Sigmoid colon (tissue), 7 donors: ENCODE measurements around the gene AHCYL2. TPM values are rescaled to one million over a fixed set of nuclear protein-coding genes. Genes with fewer than 3 reads are reported as not detected.

Experiments
- DNase-seq: peaks from one replicate; pipeline ENCODE4 v3.0.0-alpha.2; 2019
- H3K27ac ChIP-seq, 4 donors: fragments of 200-600 bp; sonication (generic); one replicate each; pipeline ENCODE4 v1.5.1; 2016 to 2019; ENCODE audit warnings: mild to moderate bottlenecking in 1 of 4
- H3K27me3 ChIP-seq, 3 donors: fragments of 200-600 bp; sonication (generic); one replicate each; pipeline ENCODE4 v1.5.1; 2019; ENCODE audit warnings: mild to moderate bottlenecking in 1 of 3
- H3K36me3 ChIP-seq, 4 donors: fragments of 200-600 bp; sonication (generic); one replicate each; pipeline ENCODE4 v1.5.1; 2016 to 2019
- H3K4me1 ChIP-seq, 4 donors: fragments of 200-600 bp; sonication (generic); one replicate each; pipeline ENCODE4 v1.5.1; 2017 to 2019
- H3K4me3 ChIP-seq, 4 donors: fragments of 200-600 bp; sonication (generic); one replicate each; pipeline ENCODE4 v1.5.1; 2017 to 2019; ENCODE audit warnings: mild to moderate bottlenecking in 2 of 4, moderate library complexity in 1 of 4
- H3K9me3 ChIP-seq, 4 donors: fragments of 200-600 bp in 3 of 4; sonication (generic) in 3 of 4; one replicate each; pipeline versions ENCODE4 v1.5.1 to v1.6.1; 2013 to 2019
- EP300 ChIP-seq, 4 donors: sonication (generic); formaldehyde crosslinking; IDR thresholded peaks; one replicate each; pipeline ENCODE4 v1.6.1; 2017; ENCODE audit warnings: antibody characterized with exemption in 4 of 4
- POLR2A ChIP-seq, 2 donors: fragments of 450-650 bp; IDR thresholded peaks; one replicate each; pipeline ENCODE4 v1.6.1; 2016; ENCODE audit warnings: antibody characterized with exemption in 2 of 2, mild to moderate bottlenecking in 2 of 2, moderate library complexity in 2 of 2
- POLR2AphosphoS5 ChIP-seq, 4 donors: sonication (generic); formaldehyde crosslinking; IDR thresholded peaks; one replicate each; pipeline ENCODE4 v1.6.1; 2017; ENCODE audit warnings: antibody characterized with exemption in 4 of 4
- WGBS, 2 donors: extraction: QIAGEN DNeasy Blood & Tissue Kit; methylation state at CpG; one replicate each; pipeline ENCODE4 v1.1.7; 2013; 5-methylcytosine and 5-hydroxymethylcytosine counted together
- intact Hi-C: fragments of 100-400 bp; cut with DNase I; formaldehyde crosslinking; loops from one replicate; pipeline ENCODE4 v1.15.1; 2023
- polyA plus RNA-seq, 3 donors: library from polyadenylated mRNA; stranded (reverse); fragments of 200-250 nt; gene quantifications; one replicate each; pipeline ENCODE4 v1.2.3, GENCODE V29; 2013
- total RNA-seq, 4 donors: library from RNA; depleted of rRNA; stranded (reverse); fragments of >200 nt; gene quantifications; one replicate each; pipeline ENCODE4 v1.1.0, GENCODE V29; 2016
- TF ChIP-seq, protein P1 (sequence below), 4 experiments: fragments of 450-650 bp in 3 of 4; fragments of 200-600 bp in 1 of 4; IDR thresholded peaks; one replicate each; pipeline ENCODE4 v1.5.1; 2016 to 2019; ENCODE audit warnings: antibody characterized with exemption in 4 of 4, mild to moderate bottlenecking in 3 of 4, moderate library complexity in 2 of 4
- donor health status: healthy with polysubstance abuse.
- donor health status: Bipolar disorder and iron deficiency.
- donor health status: healthy.

Gene AHCYL2
- total and polyA plus RNA-seq, 7 donors: 12.5 to 219 (median 16.8) TPM

DNA sequence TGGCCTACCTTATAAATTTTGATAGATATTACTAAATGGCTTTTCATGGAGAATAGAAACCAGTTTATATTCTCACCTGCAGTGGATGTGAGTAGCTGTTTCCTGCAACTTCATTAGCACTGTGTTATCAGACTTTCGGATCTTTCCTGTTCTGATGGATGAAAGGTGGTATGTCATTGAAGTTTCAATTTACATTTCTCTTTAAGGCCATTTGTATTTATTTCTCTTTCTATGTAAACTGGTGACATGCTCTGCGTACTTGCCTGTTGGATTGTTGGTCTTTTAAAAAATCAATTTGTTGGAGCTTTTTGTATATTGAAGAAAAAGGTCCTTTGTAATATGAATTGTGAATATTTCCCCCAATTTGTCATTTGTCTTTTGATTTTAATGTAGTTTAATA lies 113.6 kb downstream of the AHCYL2 start:
- no peak for TF ChIP-seq EP300 (IDR thresholded peaks at IDR 0.05)
- TF ChIP-seq, protein P1, sequence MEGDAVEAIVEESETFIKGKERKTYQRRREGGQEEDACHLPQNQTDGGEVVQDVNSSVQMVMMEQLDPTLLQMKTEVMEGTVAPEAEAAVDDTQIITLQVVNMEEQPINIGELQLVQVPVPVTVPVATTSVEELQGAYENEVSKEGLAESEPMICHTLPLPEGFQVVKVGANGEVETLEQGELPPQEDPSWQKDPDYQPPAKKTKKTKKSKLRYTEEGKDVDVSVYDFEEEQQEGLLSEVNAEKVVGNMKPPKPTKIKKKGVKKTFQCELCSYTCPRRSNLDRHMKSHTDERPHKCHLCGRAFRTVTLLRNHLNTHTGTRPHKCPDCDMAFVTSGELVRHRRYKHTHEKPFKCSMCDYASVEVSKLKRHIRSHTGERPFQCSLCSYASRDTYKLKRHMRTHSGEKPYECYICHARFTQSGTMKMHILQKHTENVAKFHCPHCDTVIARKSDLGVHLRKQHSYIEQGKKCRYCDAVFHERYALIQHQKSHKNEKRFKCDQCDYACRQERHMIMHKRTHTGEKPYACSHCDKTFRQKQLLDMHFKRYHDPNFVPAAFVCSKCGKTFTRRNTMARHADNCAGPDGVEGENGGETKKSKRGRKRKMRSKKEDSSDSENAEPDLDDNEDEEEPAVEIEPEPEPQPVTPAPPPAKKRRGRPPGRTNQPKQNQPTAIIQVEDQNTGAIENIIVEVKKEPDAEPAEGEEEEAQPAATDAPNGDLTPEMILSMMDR (IDR thresholded peaks at IDR 0.05): no peak
- no peak for TF ChIP-seq POLR2A (IDR thresholded peaks at IDR 0.05)
- no peak for TF ChIP-seq POLR2AphosphoS5 (IDR thresholded peaks at IDR 0.05)
- Histone ChIP-seq H3K9me3 (no peaks in the 10 kb centered on the region), H3K27ac (no peak overlapping the region), H3K27me3 (no peaks in the 10 kb centered on the region), H3K4me3 (no peak overlapping the region), H3K4me1 (no peaks in the 10 kb centered on the region), H3K36me3 (no peaks in the 10 kb centered on the region)
- intact Hi-C loops: no loop called here
- WGBS, 2 donors: 97 to 98% methylated on average over 2 of the region's 2 CpGs
- DNase-seq: no peak

- 26 to 36% methylated on average over 1 of the region's 1 CpG for WGBS, 2 donors
- H3K36me3 ChIP-seq: no peaks in the 10 kb centered on the region
Observed at GRCh38 chr7:129341212-129341611, 116.4 kb downstream of the AHCYL2 start.

GRCh38 chr7:129341816-129342806 lies 117.3 kb downstream of the AHCYL2 start:
- H3K27me3 ChIP-seq: no peaks in the 10 kb centered on the region
- H3K4me1 ChIP-seq: no peaks in the 10 kb centered on the region
- no peak overlapping the region for H3K4me3 ChIP-seq
- H3K9me3 ChIP-seq: no peaks in the 10 kb centered on the region
- no peak for DNase-seq
- no peak for TF ChIP-seq POLR2AphosphoS5 (IDR thresholded peaks at IDR 0.05)
- TF ChIP-seq, protein P1 (IDR thresholded peaks at IDR 0.05): no peak
- no peak for TF ChIP-seq POLR2A (IDR thresholded peaks at IDR 0.05)
- TF ChIP-seq EP300 (IDR thresholded peaks at IDR 0.05): no peak
- no peak overlapping the region for H3K27ac ChIP-seq
- no peaks in the 10 kb centered on the region for H3K36me3 ChIP-seq
- intact Hi-C loops: no loop called here
- 26 to 62% methylated on average over 3 of the region's 3 CpGs for WGBS, 2 donors

More at GRCh38 chr7:129341212-129341611, 116.4 kb downstream of the AHCYL2 start:
- Histone ChIP-seq H3K27me3 (no peaks in the 10 kb centered on the region), H3K4me1 (no peaks in the 10 kb centered on the region), H3K4me3 (no peak overlapping the region), H3K9me3 (no peaks in the 10 kb centered on the region), H3K27ac (no peak overlapping the region)
- DNase-seq: no peak
- intact Hi-C loops: no loop called here
- no peak for TF ChIP-seq POLR2A (IDR thresholded peaks at IDR 0.05)
- TF ChIP-seq EP300 (IDR thresholded peaks at IDR 0.05): no peak
- no peak for TF ChIP-seq POLR2AphosphoS5 (IDR thresholded peaks at IDR 0.05)
- TF ChIP-seq, protein P1 (IDR thresholded peaks at IDR 0.05): no peak

DNA sequence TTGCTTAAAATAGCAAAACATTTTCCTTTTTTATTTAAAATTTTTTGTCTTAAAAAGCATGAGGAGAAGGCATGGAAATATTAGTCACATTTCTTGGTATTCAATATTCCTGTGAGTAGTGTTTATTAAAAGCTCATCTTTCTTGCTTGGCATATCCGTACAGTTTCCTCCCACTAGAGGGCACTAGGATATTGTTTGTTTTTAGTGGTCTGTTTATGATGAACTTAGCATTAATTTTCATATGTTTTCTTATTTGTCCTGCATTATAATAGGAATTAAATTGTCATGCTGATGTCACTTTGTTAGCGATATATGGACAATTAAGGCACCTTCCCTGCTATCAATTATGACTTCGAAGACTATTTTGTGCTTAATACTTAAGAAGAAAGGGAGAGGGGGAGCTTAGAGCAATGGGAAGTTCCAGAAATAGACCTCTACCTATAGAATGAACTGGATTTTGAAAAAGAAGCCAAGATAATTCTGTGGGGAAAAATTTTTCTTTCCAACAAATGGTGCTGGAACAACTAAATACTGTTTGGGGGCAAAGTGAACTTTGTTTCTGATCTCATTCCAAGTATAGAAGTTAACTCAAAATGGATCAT lies 118.4 kb downstream of the AHCYL2 start:
- Histone ChIP-seq H3K27me3 (no peaks in the 10 kb centered on the region), H3K36me3 (no peaks in the 10 kb centered on the region), H3K27ac (no peak overlapping the region), H3K4me3 (no peak overlapping the region), H3K9me3 (no peaks in the 10 kb centered on the region), H3K4me1 (no peaks in the 10 kb centered on the region)
- 16 to 43% methylated on average over 3 of the region's 3 CpGs for WGBS, 2 donors
- intact Hi-C loops: no loop called here
- TF ChIP-seq, protein P1 (IDR thresholded peaks at IDR 0.05): peak; percentile 20 to 67 (median 59)
- no peak for TF ChIP-seq POLR2A (IDR thresholded peaks at IDR 0.05)
- DNase-seq: no peak
